Osteocyte (in vitro differentiated cells): Measurements from ENCODE around the gene NCAPG2. TPM values are rescaled to one million over a fixed set of nuclear protein-coding genes. Genes with fewer than 3 reads are reported as not detected.

ENCODE experiments used
- DNase-seq: peaks from one replicate; pipeline ENCODE4 v3.0.0; 2021; ENCODE audit warnings: mixed read lengths; ENCODE audit not compliant: unreplicated experiment; ENCODE audit errors: extremely low spot score
- H3K27ac Mint-ChIP-seq: one replicate; pipeline ENCODE4 v1.8.0; 2021; ENCODE audit warnings: mild to moderate bottlenecking, mixed read lengths; ENCODE audit not compliant: unreplicated experiment
- H3K27me3 Mint-ChIP-seq: one replicate; pipeline ENCODE4 v1.8.0; 2021; ENCODE audit warnings: mixed read lengths; ENCODE audit not compliant: unreplicated experiment
- H3K36me3 Mint-ChIP-seq: one replicate; pipeline ENCODE4 v1.8.0; 2021; ENCODE audit warnings: mixed read lengths; ENCODE audit not compliant: unreplicated experiment
- H3K4me1 Mint-ChIP-seq: one replicate; pipeline ENCODE4 v1.8.0; 2021; ENCODE audit warnings: mixed read lengths; ENCODE audit not compliant: unreplicated experiment
- H3K4me3 Mint-ChIP-seq: one replicate; pipeline ENCODE4 v1.8.0; 2021; ENCODE audit warnings: mild to moderate bottlenecking, moderate library complexity, mixed read lengths; ENCODE audit not compliant: unreplicated experiment
- H3K9me3 Mint-ChIP-seq: one replicate; pipeline ENCODE4 v1.8.0; 2021; ENCODE audit warnings: mixed read lengths; ENCODE audit not compliant: unreplicated experiment
- total RNA-seq: library from RNA; stranded (reverse); gene quantifications from 2 replicates; pipeline ENCODE4 v1.2.1, GENCODE V29; 2021
- TF ChIP-seq, protein P1 (sequence below): fragments of 200-600 bp; sonication (generic); IDR thresholded peaks from 2 replicates; pipeline ENCODE4 v1.5.0; 2021; ENCODE audit warnings: antibody characterized with exemption, mild to moderate bottlenecking, moderate library complexity

Gene NCAPG2
- total RNA-seq, 1 donor from 2014 or later, result 19.9 TPM

GRCh38 chr7:158750702-158751101 lies 46.1 kb upstream of the NCAPG2 start:
- Mint-ChIP-seq H3K36me3 (peaks cover 47% of the 10 kb centered on the region), H3K4me3 (no peak overlapping the region), H3K9me3 (no peaks in the 10 kb centered on the region), H3K27me3 (no peaks in the 10 kb centered on the region), H3K4me1 (no peaks in the 10 kb centered on the region), H3K27ac (no peak overlapping the region)
- TF ChIP-seq, protein P1, sequence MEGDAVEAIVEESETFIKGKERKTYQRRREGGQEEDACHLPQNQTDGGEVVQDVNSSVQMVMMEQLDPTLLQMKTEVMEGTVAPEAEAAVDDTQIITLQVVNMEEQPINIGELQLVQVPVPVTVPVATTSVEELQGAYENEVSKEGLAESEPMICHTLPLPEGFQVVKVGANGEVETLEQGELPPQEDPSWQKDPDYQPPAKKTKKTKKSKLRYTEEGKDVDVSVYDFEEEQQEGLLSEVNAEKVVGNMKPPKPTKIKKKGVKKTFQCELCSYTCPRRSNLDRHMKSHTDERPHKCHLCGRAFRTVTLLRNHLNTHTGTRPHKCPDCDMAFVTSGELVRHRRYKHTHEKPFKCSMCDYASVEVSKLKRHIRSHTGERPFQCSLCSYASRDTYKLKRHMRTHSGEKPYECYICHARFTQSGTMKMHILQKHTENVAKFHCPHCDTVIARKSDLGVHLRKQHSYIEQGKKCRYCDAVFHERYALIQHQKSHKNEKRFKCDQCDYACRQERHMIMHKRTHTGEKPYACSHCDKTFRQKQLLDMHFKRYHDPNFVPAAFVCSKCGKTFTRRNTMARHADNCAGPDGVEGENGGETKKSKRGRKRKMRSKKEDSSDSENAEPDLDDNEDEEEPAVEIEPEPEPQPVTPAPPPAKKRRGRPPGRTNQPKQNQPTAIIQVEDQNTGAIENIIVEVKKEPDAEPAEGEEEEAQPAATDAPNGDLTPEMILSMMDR, result no peak
- peak; percentile 32 for DNase-seq

GRCh38 chr7:158749396-158749795 lies 44.8 kb upstream of the NCAPG2 start:
- Mint-ChIP-seq H3K9me3 (no peaks in the 10 kb centered on the region), H3K27ac (no peak overlapping the region), H3K4me1 (no peaks in the 10 kb centered on the region), H3K4me3 (no peak overlapping the region), H3K36me3 (peaks cover 43% of the 10 kb centered on the region), H3K27me3 (no peaks in the 10 kb centered on the region)
- TF ChIP-seq, protein P1, result no peak
- peak; percentile 60 for DNase-seq

DNA sequence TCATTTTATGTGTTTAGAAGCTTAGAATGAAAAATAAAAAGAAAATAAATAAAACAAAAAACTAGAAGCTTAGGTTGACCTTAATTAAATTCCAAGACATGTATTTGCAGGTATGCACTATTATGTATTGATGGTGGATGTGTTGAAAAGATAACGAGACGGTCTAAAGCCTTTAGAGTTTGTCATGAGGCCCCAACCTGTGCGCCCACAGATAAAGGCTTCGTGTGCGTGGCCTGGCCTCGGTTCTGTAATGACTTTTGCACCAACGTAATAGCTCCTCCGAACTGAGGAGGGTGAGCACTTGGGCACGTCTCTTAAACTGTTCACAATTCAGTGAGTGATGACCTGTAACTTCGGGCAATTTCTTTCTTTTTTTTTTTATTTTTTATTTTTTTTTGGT lies 43.7 kb upstream of the NCAPG2 start:
- no peak overlapping the region for H3K4me3 Mint-ChIP-seq
- peaks cover 44% of the 10 kb centered on the region for H3K36me3 Mint-ChIP-seq
- no peaks in the 10 kb centered on the region for H3K27me3 Mint-ChIP-seq
- no peaks in the 10 kb centered on the region for H3K9me3 Mint-ChIP-seq
- TF ChIP-seq, protein P1, result no peak
- DNase-seq, result peak; percentile 17
- H3K4me1 Mint-ChIP-seq, result no peaks in the 10 kb centered on the region
- no peak overlapping the region for H3K27ac Mint-ChIP-seq

GRCh38 chr7:158747408-158747807 lies 42.8 kb upstream of the NCAPG2 start:
- no peak overlapping the region for H3K4me3 Mint-ChIP-seq
- no peak overlapping the region for H3K27ac Mint-ChIP-seq
- peaks cover 45% of the 10 kb centered on the region for H3K36me3 Mint-ChIP-seq
- H3K9me3 Mint-ChIP-seq, result no peaks in the 10 kb centered on the region
- peak; percentile 27 for DNase-seq
- TF ChIP-seq, protein P1, result no peak
- H3K27me3 Mint-ChIP-seq, result no peaks in the 10 kb centered on the region
- H3K4me1 Mint-ChIP-seq, result no peaks in the 10 kb centered on the region

GRCh38 chr7:158746957-158747356 lies 42.4 kb upstream of the NCAPG2 start:
- Mint-ChIP-seq H3K9me3 (no peaks in the 10 kb centered on the region), H3K27ac (no peak overlapping the region), H3K4me1 (no peaks in the 10 kb centered on the region), H3K36me3 (peaks cover 48% of the 10 kb centered on the region), H3K4me3 (no peak overlapping the region), H3K27me3 (no peaks in the 10 kb centered on the region)
- TF ChIP-seq, protein P1, result no peak
- DNase-seq, result peak; percentile 63
